HepG2 (cell line): ENCODE data around the gene MTA2. TPM values are rescaled to one million over a fixed set of nuclear protein-coding genes. Genes with fewer than 3 reads are reported as not detected.

Source experiments
- ASH2L ChIP-seq: fragments of 300-600, 200-600 bp; sonication (generic); IDR thresholded peaks from 2 replicates; pipeline ENCODE4 v1.7.0; 2017; ENCODE audit warnings: low read depth, mild to moderate bottlenecking, moderate library complexity, mixed read lengths, low read length; ENCODE audit not compliant: insufficient read length
- ATF7-NPFF ChIP-seq: sonication (generic); formaldehyde crosslinking; IDR thresholded peaks from 2 replicates; pipeline ENCODE4 v1.8.1; 2023; ENCODE audit warnings: mild to moderate bottlenecking, low read depth, missing genetic modification reagents, moderate library complexity
- CBX5 ChIP-seq: sonication (generic); formaldehyde crosslinking; IDR thresholded peaks from 2 replicates; pipeline ENCODE4 v1.4.0; 2020; ENCODE audit warnings: missing genetic modification reagents, borderline replicate concordance
- HNRNPK ChIP-seq: fragments of 200-400 bp; formaldehyde crosslinking; IDR thresholded peaks from 2 replicates; pipeline ENCODE4 v1.6.1; 2018; ENCODE audit warnings: low read length, low read depth, moderate library complexity, mild to moderate bottlenecking; ENCODE audit not compliant: poor library complexity, severe bottlenecking
- KAT2B ChIP-seq: fragments of 150-350 bp; IDR thresholded peaks from 2 replicates; pipeline ENCODE4 v1.6.1; 2014; ENCODE audit warnings: low read depth, low read length, borderline replicate concordance
- KLF12 ChIP-seq: sonication (generic); formaldehyde crosslinking; IDR thresholded peaks from 2 replicates; pipeline ENCODE4 v1.4.0; 2020; ENCODE audit warnings: missing genetic modification reagents, borderline replicate concordance
- MED8 ChIP-seq: sonication (generic); formaldehyde crosslinking; IDR thresholded peaks from 2 replicates; pipeline ENCODE4 v1.8.1; 2023; ENCODE audit warnings: mild to moderate bottlenecking, missing genetic modification reagents; ENCODE audit not compliant: insufficient replicate concordance
- RFXAP ChIP-seq: sonication (generic); formaldehyde crosslinking; IDR thresholded peaks from 2 replicates; pipeline ENCODE4 v1.4.0; 2020; ENCODE audit warnings: missing genetic modification reagents, borderline replicate concordance
- SATB2 ChIP-seq: sonication (generic); formaldehyde crosslinking; IDR thresholded peaks from 2 replicates; pipeline ENCODE4 v1.5.0; 2020; ENCODE audit warnings: missing genetic modification reagents
- SRSF9 ChIP-seq: fragments of 200-400 bp; formaldehyde crosslinking; IDR thresholded peaks from 2 replicates; pipeline ENCODE4 v1.6.1; 2018; ENCODE audit warnings: borderline replicate concordance, mild to moderate bottlenecking, low read depth, low read length; ENCODE audit not compliant: insufficient read depth, poor library complexity, severe bottlenecking
- THYN1 ChIP-seq: sonication (generic); formaldehyde crosslinking; IDR thresholded peaks from 2 replicates; pipeline ENCODE4 v1.8.1; 2023; ENCODE audit warnings: low read depth, mild to moderate bottlenecking, moderate library complexity, missing genetic modification reagents, borderline replicate concordance
- TRAFD1 ChIP-seq: sonication (generic); formaldehyde crosslinking; IDR thresholded peaks from 2 replicates; pipeline ENCODE4 v1.5.1; 2020; ENCODE audit warnings: missing genetic modification reagents, mild to moderate bottlenecking, borderline replicate concordance
- ZBED4 ChIP-seq: sonication (generic); formaldehyde crosslinking; IDR thresholded peaks from 2 replicates; pipeline ENCODE4 v1.4.0; 2020; ENCODE audit warnings: missing genetic modification reagents, borderline replicate concordance
- ZFP1 ChIP-seq: IDR thresholded peaks from 2 replicates; pipeline ENCODE4 v1.6.1; 2016
- ZNF281 ChIP-seq: sonication (generic); formaldehyde crosslinking; IDR thresholded peaks from 2 replicates; pipeline ENCODE4 v1.4.0; 2020; ENCODE audit warnings: missing genetic modification reagents, borderline replicate concordance
- ZNF33B ChIP-seq: sonication (generic); formaldehyde crosslinking; IDR thresholded peaks from 2 replicates; pipeline ENCODE4 v1.5.1; 2020; ENCODE audit warnings: mild to moderate bottlenecking, missing genetic modification reagents
- ZNF569 ChIP-seq: sonication (generic); formaldehyde crosslinking; IDR thresholded peaks from 2 replicates; pipeline ENCODE4 v1.5.0; 2020; ENCODE audit warnings: mild to moderate bottlenecking, missing genetic modification reagents, moderate library complexity, borderline replicate concordance
- ZNF607 ChIP-seq: sonication (generic); formaldehyde crosslinking; IDR thresholded peaks from 2 replicates; pipeline ENCODE4 v1.5.1; 2020; ENCODE audit warnings: missing genetic modification reagents, mild to moderate bottlenecking, borderline replicate concordance
- ZSCAN22 ChIP-seq: sonication (generic); formaldehyde crosslinking; IDR thresholded peaks from 2 replicates; pipeline ENCODE4 v1.4.0; 2020; ENCODE audit warnings: mild to moderate bottlenecking, missing genetic modification reagents
- polyA plus RNA-seq, 8 experiments: library from polyadenylated mRNA; depleted of rRNA in 3 of 8; stranded (reverse) in 7 of 8; unstranded in 1 of 8; fragments of >200 nt; fragmentation: Illumina TruSeq in 4 of 8; extraction: Trizol in 4 of 8; gene quantifications; 2 replicates each; pipeline versions ENCODE4 v1.2.1 to v1.2.3, GENCODE V29; 2011 to 2016; ENCODE audit warnings: low read depth in 4 of 8, missing spikeins in 1 of 8, mixed read lengths in 1 of 8; ENCODE audit not compliant: insufficient read depth in 1 of 8
- total RNA-seq, 5 experiments: library from RNA; depleted of rRNA; stranded (reverse); fragments of >200 nt; fragmentation: Illumina TruSeq; extraction: Trizol; gene quantifications; 2 replicates each; pipeline ENCODE4 v1.2.3, GENCODE V29; 2016; ENCODE audit warnings: low read depth in 1 of 5

The MTA2 gene
- total and polyA plus RNA-seq, 2 of the 13 experiments (the other 11 are each of a cell fraction or from before 2014, with no cell fraction given) = 14.0 to 70.0 TPM

GRCh38 chr11:62548545-62549335 lies 52.9 kb downstream of the MTA2 start (continued):
- 0 out of 2 replicates have a peak, but pooled peaks have one; percentile 33 for TF ChIP-seq ZBED4 (CRISPR knock-in tag)
- TF ChIP-seq ZNF607 (CRISPR knock-in tag) = no peak
- no peak for TF ChIP-seq ASH2L
- TF ChIP-seq CBX5 (CRISPR knock-in tag) = no peak
- no peak for TF ChIP-seq HNRNPK
- no peak for TF ChIP-seq SRSF9
- TF ChIP-seq KAT2B = no peak
- no peak for TF ChIP-seq MED8
- no peak for TF ChIP-seq SATB2 (CRISPR knock-in tag)
- TF ChIP-seq ZNF569 (CRISPR knock-in tag) = no peak
- no peak; the same call in 1 of the 2 replicates for TF ChIP-seq ZFP1 (CRISPR knock-in tag)
- TF ChIP-seq ZNF33B = no peak
- no peak for TF ChIP-seq ATF7-NPFF (CRISPR knock-in tag)
- no peak for TF ChIP-seq KLF12 (CRISPR knock-in tag)
- TF ChIP-seq ZSCAN22 (CRISPR knock-in tag) = no peak
- TF ChIP-seq THYN1 (CRISPR knock-in tag) = no peak
- no peak for TF ChIP-seq TRAFD1
- TF ChIP-seq ZNF281 = peak; percentile 32; the same call in 1 of the 2 replicates
- no peak for TF ChIP-seq RFXAP (CRISPR knock-in tag)
